K562 (cell line): ENCODE measurements around the gene ATXN7. TPM values are rescaled to one million over a fixed set of nuclear protein-coding genes. Genes with fewer than 3 reads are reported as not detected.

Source experiments
- ATAC-seq: fragments of 200-7000 bp; cut with Tn5 transposase; 3 replicates; pipeline ENCODE4 v1.9.1; 2020; ENCODE audit warnings: moderate library complexity
- BruUV-seq: library from RNA; stranded (reverse); fragments of 400-500 nt; replicated peaks from 2 replicates; lab custom pipeline; 2021; lab: Mats Ljungman, UMichigan
- CTCF ChIA-PET: fragments of 300-600 bp; formaldehyde crosslinking; extraction: SDS; loops from one replicate; lab custom pipeline; 2021; ENCODE audit warnings: low intra/inter-chr PET ratio; lab: Yijun Ruan, JAX
- POLR2A ChIA-PET: fragments of 300-600, 350-650 bp; sonication (Branson Sonifier 250); formaldehyde crosslinking; extraction: SDS; loops from one replicate; lab custom pipeline; 2021; ENCODE audit warnings: antibody characterized with exemption, inconsistent platforms; lab: Yijun Ruan, JAX
- DNase-seq, 4 experiments: peaks; one replicate each; pipeline versions ENCODE4 v3.0.0 to v3.0.0-alpha.2; 2011 to 2018; ENCODE audit warnings: low spot score in 3 of 4, mixed read lengths in 3 of 4; ENCODE audit errors: extremely low read depth in 1 of 4
- FAIRE-seq: peaks from 2 replicates; lab custom pipeline; 2011; peaks lifted over from hg19 to GRCh38; lab: Jason Lieb, UNC
- H2AFZ ChIP-seq: 2 replicates; pipeline ENCODE4 v1.6.0; 2011; ENCODE audit warnings: low read depth, low read length, control low read depth, inconsistent platforms
- H3K27ac ChIP-seq: fragments of 200-600 bp; 3 replicates; pipeline ENCODE4 v1.8.0; 2011; ENCODE audit warnings: low read depth, mild to moderate bottlenecking, control low read depth, inconsistent platforms, low read length, moderate library complexity, mixed read lengths; ENCODE audit errors: extremely low read depth
- H3K27me3 ChIP-seq, 2 experiments: fragments of 300-600 bp in 1 of 2; 2 replicates in 1 of 2; 3 replicates in 1 of 2; pipeline versions ENCODE4 v1.6.0 to v1.8.0; 2011; ENCODE audit warnings: inconsistent platforms in 2 of 2, low read length in 2 of 2, mild to moderate bottlenecking in 1 of 2, mixed read lengths in 1 of 2, moderate library complexity in 1 of 2; ENCODE audit not compliant: control insufficient read depth in 2 of 2, insufficient read depth in 2 of 2
- H3K36me3 ChIP-seq: fragments of 300-600 bp; 3 replicates; pipeline ENCODE4 v1.8.0; 2011; ENCODE audit warnings: mild to moderate bottlenecking, low read length, inconsistent platforms; ENCODE audit not compliant: control insufficient read depth, insufficient read depth
- H3K4me1 ChIP-seq, 2 experiments: fragments of 200-600 bp in 1 of 2; replicated peaks in 1 of 2; 2 replicates in 1 of 2; 3 replicates in 1 of 2; pipeline versions ENCODE4 v1.5.1 to v1.8.0; 2011; ENCODE audit warnings: inconsistent platforms in 2 of 2, low read length in 2 of 2, mild to moderate bottlenecking in 1 of 2, mixed read lengths in 1 of 2, moderate library complexity in 1 of 2; ENCODE audit not compliant: control insufficient read depth in 2 of 2, insufficient read depth in 2 of 2
- H3K4me2 ChIP-seq: 2 replicates; pipeline ENCODE4 v1.6.1; 2011; ENCODE audit warnings: low read length, control low read depth, inconsistent platforms, mixed read lengths; ENCODE audit not compliant: insufficient read depth
- H3K4me3 ChIP-seq: fragments of 200-600 bp; sonication (generic), shearing (Covaris generic); 2 replicates; pipeline ENCODE4 v1.5.1; 2016; ENCODE audit warnings: control low read depth, inconsistent platforms
- H3K79me2 ChIP-seq: fragments of 200-600 bp; 3 replicates; pipeline ENCODE4 v1.8.0; 2011; ENCODE audit warnings: low read length, inconsistent platforms; ENCODE audit not compliant: control insufficient read depth, insufficient read depth
- H3K9ac ChIP-seq, 2 experiments: 2 replicates each; pipeline versions ENCODE4 v1.6.0 to v1.6.1; 2011; ENCODE audit warnings: low read depth in 2 of 2, low read length in 2 of 2, control low read depth in 1 of 2, inconsistent platforms in 1 of 2, mild to moderate bottlenecking in 1 of 2, mixed read lengths in 1 of 2; ENCODE audit not compliant: insufficient read depth in 1 of 2
- H3K9me1 ChIP-seq: one replicate; pipeline ENCODE4 v1.6.0; 2011; ENCODE audit warnings: inconsistent platforms, mild to moderate bottlenecking, low read length, moderate library complexity; ENCODE audit not compliant: control insufficient read depth, insufficient read depth
- H3K9me3 ChIP-seq: replicated peaks from 2 replicates; pipeline ENCODE4 v1.5.1; 2011; ENCODE audit warnings: low read depth, low read length, inconsistent platforms; ENCODE audit not compliant: control insufficient read depth, insufficient read depth
- H4K20me1 ChIP-seq: replicated peaks from 2 replicates; pipeline ENCODE4 v1.6.1; 2011; ENCODE audit warnings: low read length, inconsistent platforms, mixed read lengths; ENCODE audit not compliant: control insufficient read depth, insufficient read depth
- CREB1 ChIP-seq, 2 experiments: sonication (generic) in 1 of 2; formaldehyde crosslinking in 1 of 2; IDR thresholded peaks; 2 replicates each; pipeline versions ENCODE4 v1.6.1 to v1.8.0; 2012 to 2022; ENCODE audit warnings: inconsistent platforms in 1 of 2, mild to moderate bottlenecking in 1 of 2, missing genetic modification reagents in 1 of 2, moderate library complexity in 1 of 2
- FOS ChIP-seq: IDR thresholded peaks from 3 replicates; pipeline ENCODE4 v1.6.1; 2011; ENCODE audit not compliant: insufficient read length; ENCODE audit errors: extremely low read depth
- HCFC1 ChIP-seq: IDR thresholded peaks from 2 replicates; pipeline ENCODE4 v1.6.1; 2012; ENCODE audit warnings: low read depth, low read length, improper control_type of control experiment
- POLR2G ChIP-seq: fragments of 200-400 bp; formaldehyde crosslinking; IDR thresholded peaks from 2 replicates; pipeline ENCODE4 v1.6.1; 2017; ENCODE audit warnings: low read depth, mild to moderate bottlenecking, antibody characterized with exemption, low read length, moderate library complexity
- PURB ChIP-seq: sonication (generic); formaldehyde crosslinking; IDR thresholded peaks from 2 replicates; pipeline ENCODE4 v1.9.0; 2021; ENCODE audit warnings: low read depth, mild to moderate bottlenecking, missing genetic modification reagents
- ZNF174 ChIP-seq: fragments of 250-450 bp; sonication (Bioruptor Pico); IDR thresholded peaks from 2 replicates; pipeline ENCODE4 v1.4.0; 2020; ENCODE audit warnings: mild to moderate bottlenecking
- WGBS: fragments of 100-300 bp; shearing (Covaris generic); methylation state at CpG from one replicate; pipeline ENCODE4 v1.1.6; 2016; ENCODE audit warnings: low coverage, mixed read lengths; ENCODE audit not compliant: insufficient coverage; ENCODE audit errors: missing lambda C conversion rate; 5-methylcytosine and 5-hydroxymethylcytosine counted together
- in situ Hi-C: fragments of 300-500 bp; cut with MboI; formaldehyde crosslinking; loops from 4 replicates; pipeline ENCODE4 v1.15.0; 2018; ENCODE audit warnings: inconsistent platforms, mixed read lengths
- intact Hi-C: fragments of 100-400 bp; cut with micrococcal nuclease; formaldehyde crosslinking; loops from 2 replicates; pipeline ENCODE4 v1.14.2; 2022
- polyA plus RNA-seq, 8 experiments: library from polyadenylated mRNA; depleted of rRNA in 4 of 8; stranded (reverse) in 5 of 8; unstranded in 3 of 8; fragments of >200 nt; fragmentation: Nextera tagmentation in 2 of 8; fragmentation: Illumina TruSeq in 1 of 8; extraction: Ambion mirVana in 2 of 8; extraction: Trizol in 1 of 8; gene quantifications; 2 replicates each; pipeline versions ENCODE4 v1.2.1 to v1.2.3, GENCODE V29; 2011 to 2014; ENCODE audit warnings: inconsistent platforms in 1 of 8, missing spikeins in 1 of 8
- total RNA-seq, 7 experiments: library from RNA; depleted of rRNA in 6 of 7; stranded (reverse); fragments of >200 nt in 6 of 7; fragmentation: Illumina TruSeq in 2 of 7; extraction: Trizol in 2 of 7; gene quantifications; 2 replicates each; pipeline versions ENCODE4 v1.2.1 to v1.2.3, GENCODE V29; 2011 to 2021; ENCODE audit warnings: low replicate concordance in 1 of 7
- TF ChIP-seq, protein P1 (sequence below): sonication (generic); IDR thresholded peaks from 2 replicates; pipeline ENCODE4 v1.6.1; 2016
- TF ChIP-seq, protein P2 (sequence below): sonication (generic); formaldehyde crosslinking; IDR thresholded peaks from 2 replicates; pipeline ENCODE4 v1.8.1; 2022; ENCODE audit warnings: missing genetic modification reagents
- TF ChIP-seq, protein P3 (sequence below), 2 experiments: fragments of 150-350 bp in 1 of 2; IDR thresholded peaks; 2 replicates each; pipeline ENCODE4 v1.6.1; 2012 to 2016; ENCODE audit warnings: low read depth in 2 of 2, low read length in 2 of 2, mild to moderate bottlenecking in 1 of 2, moderate library complexity in 1 of 2
- TF ChIP-seq, protein P4 (sequence below): sonication (generic); formaldehyde crosslinking; IDR thresholded peaks from 2 replicates; pipeline ENCODE4 v1.4.0; 2020; ENCODE audit warnings: mild to moderate bottlenecking, missing genetic modification reagents
- TF ChIP-seq, protein P5 (sequence below): fragments of 450-650 bp; IDR thresholded peaks from 2 replicates; pipeline ENCODE4 v1.6.1; 2016

The ATXN7 gene
- total and polyA plus RNA-seq, 9 of the 15 experiments (the other 6 are each of a cell fraction or from before 2014, with no cell fraction given): 0.41 to 9.2 (median 6.7) TPM

DNA sequence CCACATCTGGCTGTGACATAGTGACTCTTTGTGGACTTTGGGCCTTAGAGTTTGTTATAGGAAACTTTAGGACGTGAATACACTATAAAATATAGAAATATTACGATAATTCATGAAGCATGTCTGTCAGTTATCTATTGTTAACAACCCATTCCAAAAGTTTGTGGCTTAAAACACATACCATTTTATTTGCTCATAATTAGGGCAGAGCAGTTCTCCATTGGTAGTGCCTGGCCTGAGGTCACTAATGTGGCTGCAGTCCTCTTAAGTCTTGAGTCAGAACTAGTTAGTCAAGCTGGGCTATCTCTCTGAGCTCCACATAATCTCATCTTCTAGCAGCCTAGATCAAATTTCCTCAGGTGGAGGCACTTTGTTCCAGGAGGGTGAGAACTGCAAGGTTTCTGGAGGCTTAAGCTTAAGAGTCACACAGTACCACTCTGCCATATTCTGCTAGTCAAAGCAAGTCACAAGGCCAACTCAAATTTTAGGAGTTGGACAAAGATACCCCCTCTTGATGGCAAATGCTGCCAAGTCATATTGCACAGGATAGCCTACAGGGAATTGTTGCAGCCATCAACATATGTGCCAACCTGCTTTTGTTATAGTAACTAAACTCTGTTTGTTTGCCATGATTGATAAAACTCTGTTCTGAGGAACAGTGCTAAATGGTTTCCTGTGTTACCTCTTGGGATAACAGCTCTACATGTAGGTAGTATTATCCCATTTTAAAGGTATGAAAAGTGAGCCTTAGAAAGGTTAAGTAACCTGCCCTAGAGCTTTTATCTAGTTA lies 8.7 kb downstream of the ATXN7 start:
- BruUV-seq: no TSS peak
- peaks cover 78% of the 10 kb centered on the region for H3K79me2 ChIP-seq
- in situ Hi-C loops: no loop called here
- H3K9me3 ChIP-seq: no peaks in the 10 kb centered on the region
- H4K20me1 ChIP-seq: peaks cover 6% of the 10 kb centered on the region; the same call in 1 of the 2 replicates
- ChIA-PET CTCF (no interaction called here), POLR2A (no interaction called here)
- intact Hi-C loops: no loop called here
- H2AFZ ChIP-seq: no peak overlapping the region
- H3K27me3 ChIP-seq: no peaks in the 10 kb centered on the region
- FAIRE-seq (peak; percentile 59), DNase-seq (no peak), ATAC-seq (no peak; the same call in 2 of the 3 replicates)
- no peaks in the 10 kb centered on the region for H3K4me1 ChIP-seq
- no peak overlapping the region for H3K4me3 ChIP-seq
- no peak overlapping the region for H3K27ac ChIP-seq
- H3K9ac ChIP-seq: no peak overlapping the region
- 78% methylated on average over 2 of the region's 2 CpGs for WGBS
- H3K9me1 ChIP-seq: no peaks in the 10 kb centered on the region
- no peak overlapping the region for H3K4me2 ChIP-seq
- H3K36me3 ChIP-seq: 0 out of 3 replicates have a peak, but pooled peaks cover 3% of the 10 kb centered on the region
- TF ChIP-seq, protein P1, sequence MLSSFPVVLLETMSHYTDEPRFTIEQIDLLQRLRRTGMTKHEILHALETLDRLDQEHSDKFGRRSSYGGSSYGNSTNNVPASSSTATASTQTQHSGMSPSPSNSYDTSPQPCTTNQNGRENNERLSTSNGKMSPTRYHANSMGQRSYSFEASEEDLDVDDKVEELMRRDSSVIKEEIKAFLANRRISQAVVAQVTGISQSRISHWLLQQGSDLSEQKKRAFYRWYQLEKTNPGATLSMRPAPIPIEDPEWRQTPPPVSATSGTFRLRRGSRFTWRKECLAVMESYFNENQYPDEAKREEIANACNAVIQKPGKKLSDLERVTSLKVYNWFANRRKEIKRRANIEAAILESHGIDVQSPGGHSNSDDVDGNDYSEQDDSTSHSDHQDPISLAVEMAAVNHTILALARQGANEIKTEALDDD: peak; percentile 88
- TF ChIP-seq, protein P2, sequence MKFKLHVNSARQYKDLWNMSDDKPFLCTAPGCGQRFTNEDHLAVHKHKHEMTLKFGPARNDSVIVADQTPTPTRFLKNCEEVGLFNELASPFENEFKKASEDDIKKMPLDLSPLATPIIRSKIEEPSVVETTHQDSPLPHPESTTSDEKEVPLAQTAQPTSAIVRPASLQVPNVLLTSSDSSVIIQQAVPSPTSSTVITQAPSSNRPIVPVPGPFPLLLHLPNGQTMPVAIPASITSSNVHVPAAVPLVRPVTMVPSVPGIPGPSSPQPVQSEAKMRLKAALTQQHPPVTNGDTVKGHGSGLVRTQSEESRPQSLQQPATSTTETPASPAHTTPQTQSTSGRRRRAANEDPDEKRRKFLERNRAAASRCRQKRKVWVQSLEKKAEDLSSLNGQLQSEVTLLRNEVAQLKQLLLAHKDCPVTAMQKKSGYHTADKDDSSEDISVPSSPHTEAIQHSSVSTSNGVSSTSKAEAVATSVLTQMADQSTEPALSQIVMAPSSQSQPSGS (CRISPR knock-in tag): no peak
- TF ChIP-seq CREB1 (IDR thresholded peaks at IDR 0.05) (no peak), CREB1 (CRISPR knock-in tag; IDR thresholded peaks at IDR 0.05) (no peak), POLR2G (no peak), ZNF174 (CRISPR knock-in tag) (no peak), HCFC1 (no peak), FOS (no peak), PURB (CRISPR knock-in tag) (no peak)
- TF ChIP-seq, protein P3, sequence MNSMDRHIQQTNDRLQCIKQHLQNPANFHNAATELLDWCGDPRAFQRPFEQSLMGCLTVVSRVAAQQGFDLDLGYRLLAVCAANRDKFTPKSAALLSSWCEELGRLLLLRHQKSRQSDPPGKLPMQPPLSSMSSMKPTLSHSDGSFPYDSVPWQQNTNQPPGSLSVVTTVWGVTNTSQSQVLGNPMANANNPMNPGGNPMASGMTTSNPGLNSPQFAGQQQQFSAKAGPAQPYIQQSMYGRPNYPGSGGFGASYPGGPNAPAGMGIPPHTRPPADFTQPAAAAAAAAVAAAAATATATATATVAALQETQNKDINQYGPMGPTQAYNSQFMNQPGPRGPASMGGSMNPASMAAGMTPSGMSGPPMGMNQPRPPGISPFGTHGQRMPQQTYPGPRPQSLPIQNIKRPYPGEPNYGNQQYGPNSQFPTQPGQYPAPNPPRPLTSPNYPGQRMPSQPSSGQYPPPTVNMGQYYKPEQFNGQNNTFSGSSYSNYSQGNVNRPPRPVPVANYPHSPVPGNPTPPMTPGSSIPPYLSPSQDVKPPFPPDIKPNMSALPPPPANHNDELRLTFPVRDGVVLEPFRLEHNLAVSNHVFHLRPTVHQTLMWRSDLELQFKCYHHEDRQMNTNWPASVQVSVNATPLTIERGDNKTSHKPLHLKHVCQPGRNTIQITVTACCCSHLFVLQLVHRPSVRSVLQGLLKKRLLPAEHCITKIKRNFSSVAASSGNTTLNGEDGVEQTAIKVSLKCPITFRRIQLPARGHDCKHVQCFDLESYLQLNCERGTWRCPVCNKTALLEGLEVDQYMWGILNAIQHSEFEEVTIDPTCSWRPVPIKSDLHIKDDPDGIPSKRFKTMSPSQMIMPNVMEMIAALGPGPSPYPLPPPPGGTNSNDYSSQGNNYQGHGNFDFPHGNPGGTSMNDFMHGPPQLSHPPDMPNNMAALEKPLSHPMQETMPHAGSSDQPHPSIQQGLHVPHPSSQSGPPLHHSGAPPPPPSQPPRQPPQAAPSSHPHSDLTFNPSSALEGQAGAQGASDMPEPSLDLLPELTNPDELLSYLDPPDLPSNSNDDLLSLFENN (IDR thresholded peaks at IDR 0.05; ENCODE audit: low read depth in 2 of 2, low read length in 2 of 2): no peak
- TF ChIP-seq, protein P4, sequence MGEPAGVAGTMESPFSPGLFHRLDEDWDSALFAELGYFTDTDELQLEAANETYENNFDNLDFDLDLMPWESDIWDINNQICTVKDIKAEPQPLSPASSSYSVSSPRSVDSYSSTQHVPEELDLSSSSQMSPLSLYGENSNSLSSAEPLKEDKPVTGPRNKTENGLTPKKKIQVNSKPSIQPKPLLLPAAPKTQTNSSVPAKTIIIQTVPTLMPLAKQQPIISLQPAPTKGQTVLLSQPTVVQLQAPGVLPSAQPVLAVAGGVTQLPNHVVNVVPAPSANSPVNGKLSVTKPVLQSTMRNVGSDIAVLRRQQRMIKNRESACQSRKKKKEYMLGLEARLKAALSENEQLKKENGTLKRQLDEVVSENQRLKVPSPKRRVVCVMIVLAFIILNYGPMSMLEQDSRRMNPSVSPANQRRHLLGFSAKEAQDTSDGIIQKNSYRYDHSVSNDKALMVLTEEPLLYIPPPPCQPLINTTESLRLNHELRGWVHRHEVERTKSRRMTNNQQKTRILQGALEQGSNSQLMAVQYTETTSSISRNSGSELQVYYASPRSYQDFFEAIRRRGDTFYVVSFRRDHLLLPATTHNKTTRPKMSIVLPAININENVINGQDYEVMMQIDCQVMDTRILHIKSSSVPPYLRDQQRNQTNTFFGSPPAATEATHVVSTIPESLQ: no peak
- TF ChIP-seq, protein P5, sequence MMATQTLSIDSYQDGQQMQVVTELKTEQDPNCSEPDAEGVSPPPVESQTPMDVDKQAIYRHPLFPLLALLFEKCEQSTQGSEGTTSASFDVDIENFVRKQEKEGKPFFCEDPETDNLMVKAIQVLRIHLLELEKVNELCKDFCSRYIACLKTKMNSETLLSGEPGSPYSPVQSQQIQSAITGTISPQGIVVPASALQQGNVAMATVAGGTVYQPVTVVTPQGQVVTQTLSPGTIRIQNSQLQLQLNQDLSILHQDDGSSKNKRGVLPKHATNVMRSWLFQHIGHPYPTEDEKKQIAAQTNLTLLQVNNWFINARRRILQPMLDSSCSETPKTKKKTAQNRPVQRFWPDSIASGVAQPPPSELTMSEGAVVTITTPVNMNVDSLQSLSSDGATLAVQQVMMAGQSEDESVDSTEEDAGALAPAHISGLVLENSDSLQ: no peak
